A673 (cell line): Measurements from ENCODE around the gene TAGLN.

ENCODE experiments used
- CTCF ChIP-seq: fragments of 300-800, 200-600 bp; sonication (generic); conservative IDR thresholded peaks from 2 replicates; pipeline ENCODE4 v1.5.1; 2017; ENCODE audit warnings: low read depth, mild to moderate bottlenecking, antibody characterized with exemption, low read length, moderate library complexity, mixed read lengths
- EZH2 ChIP-seq: fragments of 200-600 bp; sonication (generic); IDR thresholded peaks from 2 replicates; pipeline ENCODE4 v1.6.1; 2017; ENCODE audit warnings: borderline replicate concordance, low read depth, mild to moderate bottlenecking, mixed read lengths, antibody characterized with exemption, low read length; ENCODE audit not compliant: poor library complexity, severe bottlenecking

GRCh38 chr11:117225553-117226170 lies 26.5 kb downstream of the TAGLN start:
- no peak for TF ChIP-seq CTCF
- no peak for TF ChIP-seq EZH2
